NCI-H1092 treated with DMSO at 0.1 percent for 48 hours (cell line): Measurements from ENCODE around the gene FAM169A.
"Not testable (repeated sequence)": the region's sequence is repeated elsewhere in the genome, so short reads cannot be mapped to it uniquely, and the experiment has no call there.

Experiments used
- DNase-seq: peaks from one replicate; lab custom pipeline; 2025; lab: John Stamatoyannopoulos, UW

The FAM169A gene

GRCh38 chr5:74798977-74799911 lies 66.9 kb downstream of the FAM169A start:
- DNase-seq = no peak

GRCh38 chr5:74791669-74792068 lies 74.5 kb downstream of the FAM169A start:
- DNase-seq = not testable (repeated sequence)

GRCh38 chr5:74787424-74787823 lies 78.8 kb downstream of the FAM169A start:
- no peak for DNase-seq

GRCh38 chr5:74786851-74787250 lies 79.3 kb downstream of the FAM169A start:
- no peak for DNase-seq

- DNase-seq = no peak
These were observed 87.6 kb downstream of the FAM169A start for GRCh38 chr5:74778609-74779008.

- no peak for DNase-seq
These were observed 93.8 kb downstream of the FAM169A start for GRCh38 chr5:74772359-74772758.

GRCh38 chr5:74767579-74767913 lies 98.6 kb downstream of the FAM169A start:
- no peak for DNase-seq

GRCh38 chr5:74766849-74767578 lies 99.2 kb downstream of the FAM169A start, which contains the start of the genes GFM2 and NSA2:
Gene GFM2, minus strand, starts transcription at chr5:74767117. Its CDS starts 3,375 bp downstream, at chr5:74763742.
Gene NSA2, plus strand, starts transcription at chr5:74767249. Its CDS starts 112 bp downstream, at chr5:74767361.
- peak; percentile 83 for DNase-seq

GRCh38 chr5:74766418-74766848 lies 99.8 kb downstream of the FAM169A start:
- DNase-seq = peak; percentile 19

- no peak for DNase-seq
These were observed 100.3 kb downstream of the FAM169A start for GRCh38 chr5:74765929-74766328.

GRCh38 chr5:74765201-74765600 lies 101.0 kb downstream of the FAM169A start:
- DNase-seq = no peak

GRCh38 chr5:74763504-74763903 lies 102.7 kb downstream of the FAM169A start:
- DNase-seq = no peak

GRCh38 chr5:74762599-74762998 lies 103.6 kb downstream of the FAM169A start:
- DNase-seq = no peak

- DNase-seq = no peak
These were observed 104.9 kb downstream of the FAM169A start for GRCh38 chr5:74761241-74761640.

- not testable (repeated sequence) for DNase-seq
These were observed 117.4 kb downstream of the FAM169A start for GRCh38 chr5:74748742-74749141.

GRCh38 chr5:74738406-74738805 lies 127.8 kb downstream of the FAM169A start:
- no peak for DNase-seq

GRCh38 chr5:74736759-74737158 lies 129.4 kb downstream of the FAM169A start:
- DNase-seq = no peak
